ENCODE data around the gene SMAD7. TPM values are rescaled to one million over a fixed set of nuclear protein-coding genes. Genes with fewer than 3 reads are reported as not detected.

SMAD7 gene
- total RNA-seq, 1 experiment from 2014 or later = 5.8 TPM

DNA sequence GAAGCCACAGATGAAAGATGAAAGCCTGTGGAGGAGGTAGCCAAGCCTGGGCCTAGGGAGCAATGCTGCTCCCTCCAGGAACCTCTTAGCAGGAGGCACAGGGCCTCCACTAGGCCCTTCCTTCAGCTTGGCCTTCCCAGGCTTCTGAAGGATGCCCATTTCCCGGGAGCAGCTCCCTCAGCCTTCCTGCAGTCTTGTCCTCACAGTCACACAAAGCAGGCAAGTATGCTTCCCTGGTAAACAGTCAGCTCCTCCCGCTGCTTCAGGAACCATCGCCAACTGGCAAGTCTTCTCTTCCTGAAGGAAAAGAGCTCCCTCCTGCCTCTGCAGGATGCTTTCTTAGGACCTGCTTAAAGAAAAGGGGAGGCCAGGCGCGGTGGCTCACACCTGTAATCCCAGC, 53.2 kb downstream of the SMAD7 start:
- H3F3A ChIP-seq (ENCODE audit: insufficient read depth, low read depth) = peaks cover 24% of the 10 kb centered on the region
- H4K20me1 ChIP-seq (ENCODE audit: insufficient read depth) = no peaks in the 10 kb centered on the region
- H3K9me2 ChIP-seq (ENCODE audit: insufficient read depth) = no peaks in the 10 kb centered on the region
- H3K36me3 ChIP-seq (ENCODE audit: low read depth) = no peaks in the 10 kb centered on the region
- peak overlapping the region; percentile 46; the same call in 1 of the 2 replicates for H3K4me2 ChIP-seq
- intact Hi-C loops (cut with micrococcal nuclease; ENCODE audit: unreplicated experiment) = loop anchor here (2.0 kb wide), 1 partner anchor 19 kb away; no protein-coding TSS in a partner anchor
- H3K27ac ChIP-seq = peak overlapping the region; percentile 15; the same call in 1 of the 2 replicates
- H2AFZ ChIP-seq = no peak overlapping the region
- POLR2A ChIA-PET (ENCODE audit: unreplicated experiment) = no interaction called here
- CTCF ChIA-PET = interaction anchor here (0.7 kb wide), 1 partner anchor 340 kb away, joined by 3 read pairs; no protein-coding TSS in a partner anchor
- no peak overlapping the region for H3K4me3 ChIP-seq
- H3K9me3 ChIP-seq (ENCODE audit: insufficient read depth, low read depth) = peaks cover 7% of the 10 kb centered on the region
- TF ChIP-seq EZH2 (IDR thresholded peaks at IDR 0.05; ENCODE audit: low read depth) = no peak
- TF ChIP-seq, protein P1, sequence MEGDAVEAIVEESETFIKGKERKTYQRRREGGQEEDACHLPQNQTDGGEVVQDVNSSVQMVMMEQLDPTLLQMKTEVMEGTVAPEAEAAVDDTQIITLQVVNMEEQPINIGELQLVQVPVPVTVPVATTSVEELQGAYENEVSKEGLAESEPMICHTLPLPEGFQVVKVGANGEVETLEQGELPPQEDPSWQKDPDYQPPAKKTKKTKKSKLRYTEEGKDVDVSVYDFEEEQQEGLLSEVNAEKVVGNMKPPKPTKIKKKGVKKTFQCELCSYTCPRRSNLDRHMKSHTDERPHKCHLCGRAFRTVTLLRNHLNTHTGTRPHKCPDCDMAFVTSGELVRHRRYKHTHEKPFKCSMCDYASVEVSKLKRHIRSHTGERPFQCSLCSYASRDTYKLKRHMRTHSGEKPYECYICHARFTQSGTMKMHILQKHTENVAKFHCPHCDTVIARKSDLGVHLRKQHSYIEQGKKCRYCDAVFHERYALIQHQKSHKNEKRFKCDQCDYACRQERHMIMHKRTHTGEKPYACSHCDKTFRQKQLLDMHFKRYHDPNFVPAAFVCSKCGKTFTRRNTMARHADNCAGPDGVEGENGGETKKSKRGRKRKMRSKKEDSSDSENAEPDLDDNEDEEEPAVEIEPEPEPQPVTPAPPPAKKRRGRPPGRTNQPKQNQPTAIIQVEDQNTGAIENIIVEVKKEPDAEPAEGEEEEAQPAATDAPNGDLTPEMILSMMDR (conservative IDR thresholded peaks at IDR 0.05) = no peak
- no peak for DNase-seq
- BruUV-seq (replicated peaks) = no TSS peak
- H3K4me1 ChIP-seq (replicated peaks; ENCODE audit: insufficient read depth) = peaks cover 36% of the 10 kb centered on the region
- H3K79me2 ChIP-seq (ENCODE audit: low read depth) = no peaks in the 10 kb centered on the region
- H3K27me3 ChIP-seq (ENCODE audit: insufficient read depth, low read depth) = no peaks in the 10 kb centered on the region

- no TSS peak for BruUV-seq (replicated peaks)
- TF ChIP-seq EZH2 (IDR thresholded peaks at IDR 0.05; ENCODE audit: low read depth) = no peak
- TF ChIP-seq, protein P1 (conservative IDR thresholded peaks at IDR 0.05) = no peak; the same call in 1 of the 2 replicates
Measured at GRCh38 chr18:48896875-48897511, 53.8 kb downstream of the SMAD7 start.

DNA sequence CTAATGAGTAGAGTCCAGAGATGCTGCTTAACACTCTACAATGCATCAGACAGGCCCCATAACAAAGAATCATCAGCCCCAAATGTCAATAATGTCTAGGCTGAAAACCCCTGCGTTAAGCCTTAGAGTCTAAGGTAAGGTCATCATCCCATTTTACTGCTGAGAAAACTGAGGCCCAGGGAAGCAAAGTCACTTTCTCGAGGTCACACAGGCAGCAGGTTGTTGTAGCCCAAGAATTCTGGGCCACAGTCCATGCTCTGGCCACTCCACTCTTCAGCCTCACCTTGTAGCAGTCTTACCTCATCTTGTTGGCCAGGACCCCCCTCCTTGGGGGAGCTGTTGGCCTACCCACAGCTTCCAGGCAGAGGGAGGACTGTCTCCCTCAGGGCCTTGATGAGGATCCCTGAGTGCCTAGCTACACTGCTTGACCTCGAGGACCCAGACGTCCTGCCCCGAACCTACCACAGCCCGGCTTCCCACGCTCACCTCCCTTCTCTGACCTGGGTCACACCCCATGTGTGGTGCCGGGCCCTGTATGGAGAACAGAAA, 54.4 kb downstream of the SMAD7 start:
- H3K4me2 ChIP-seq = peak overlapping the region; percentile 46
- intact Hi-C loops (cut with micrococcal nuclease; ENCODE audit: unreplicated experiment) = loop anchor here (2.0 kb wide), 1 partner anchor 18 kb away; no protein-coding TSS in a partner anchor
- peaks cover 24% of the 10 kb centered on the region for H3K4me1 ChIP-seq (replicated peaks; ENCODE audit: insufficient read depth)
- peaks cover 24% of the 10 kb centered on the region for H3F3A ChIP-seq (ENCODE audit: insufficient read depth, low read depth)
- H3K27me3 ChIP-seq (ENCODE audit: insufficient read depth, low read depth) = no peaks in the 10 kb centered on the region
- no peak overlapping the region for H2AFZ ChIP-seq
- no peaks in the 10 kb centered on the region for H3K79me2 ChIP-seq (ENCODE audit: low read depth)
- H3K36me3 ChIP-seq (ENCODE audit: low read depth) = no peaks in the 10 kb centered on the region
- no peak for DNase-seq
- H3K9me3 ChIP-seq (ENCODE audit: insufficient read depth, low read depth) = peaks cover 7% of the 10 kb centered on the region
- ChIA-PET POLR2A (ENCODE audit: unreplicated experiment) (no interaction called here), CTCF (interaction anchor here (0.6 kb wide), 1 partner anchor 74 kb away, joined by 3 read pairs; no protein-coding TSS in a partner anchor)
- TF ChIP-seq EZH2 (IDR thresholded peaks at IDR 0.05; ENCODE audit: low read depth) = no peak
- TF ChIP-seq, protein P1 (conservative IDR thresholded peaks at IDR 0.05) = no peak
- H4K20me1 ChIP-seq (ENCODE audit: insufficient read depth) = no peaks in the 10 kb centered on the region
- H3K27ac ChIP-seq = peak overlapping the region; percentile 43
- no peak overlapping the region for H3K4me3 ChIP-seq
- BruUV-seq (replicated peaks) = no TSS peak
- H3K9me2 ChIP-seq (ENCODE audit: insufficient read depth) = no peaks in the 10 kb centered on the region

More at GRCh38 chr18:48896875-48897511, 53.8 kb downstream of the SMAD7 start:
- POLR2A ChIA-PET (ENCODE audit: unreplicated experiment) = no interaction called here
- Histone ChIP-seq H3K4me2 (peak overlapping the region; percentile 46), H3K9me2 (ENCODE audit: insufficient read depth) (no peaks in the 10 kb centered on the region), H3F3A (ENCODE audit: insufficient read depth, low read depth) (peaks cover 24% of the 10 kb centered on the region), H3K4me1 (replicated peaks; ENCODE audit: insufficient read depth) (peaks cover 30% of the 10 kb centered on the region), H3K9me3 (ENCODE audit: insufficient read depth, low read depth) (peaks cover 7% of the 10 kb centered on the region), H4K20me1 (ENCODE audit: insufficient read depth) (no peaks in the 10 kb centered on the region), H3K79me2 (ENCODE audit: low read depth) (no peaks in the 10 kb centered on the region), H2AFZ (no peak overlapping the region), H3K4me3 (no peak overlapping the region), H3K27me3 (ENCODE audit: insufficient read depth, low read depth) (no peaks in the 10 kb centered on the region), H3K36me3 (ENCODE audit: low read depth) (no peaks in the 10 kb centered on the region), H3K27ac (peak overlapping the region; percentile 15)
- CTCF ChIA-PET = interaction anchor here (0.7 kb wide), 1 partner anchor 341 kb away, joined by 3 read pairs; no protein-coding TSS in a partner anchor
- DNase-seq = peak; percentile 85 to 93
- intact Hi-C loops (cut with micrococcal nuclease; ENCODE audit: unreplicated experiment) = loop anchor here (2.0 kb wide), 1 partner anchor 18 kb away; no protein-coding TSS in a partner anchor
